ENCODE results near the gene SLC16A3. TPM values are rescaled to one million over a fixed set of nuclear protein-coding genes. Genes with fewer than 3 reads are reported as not detected.
"Not testable (repeated sequence)": the region's sequence is repeated elsewhere in the genome, so short reads cannot be mapped to it uniquely, and the experiment has no call there.

The SLC16A3 gene
- total RNA-seq (2014; rRNA removed) = 497 and 711 TPM in 2 replicates
- 445 TPM for polyA plus RNA-seq (2012)

DNA sequence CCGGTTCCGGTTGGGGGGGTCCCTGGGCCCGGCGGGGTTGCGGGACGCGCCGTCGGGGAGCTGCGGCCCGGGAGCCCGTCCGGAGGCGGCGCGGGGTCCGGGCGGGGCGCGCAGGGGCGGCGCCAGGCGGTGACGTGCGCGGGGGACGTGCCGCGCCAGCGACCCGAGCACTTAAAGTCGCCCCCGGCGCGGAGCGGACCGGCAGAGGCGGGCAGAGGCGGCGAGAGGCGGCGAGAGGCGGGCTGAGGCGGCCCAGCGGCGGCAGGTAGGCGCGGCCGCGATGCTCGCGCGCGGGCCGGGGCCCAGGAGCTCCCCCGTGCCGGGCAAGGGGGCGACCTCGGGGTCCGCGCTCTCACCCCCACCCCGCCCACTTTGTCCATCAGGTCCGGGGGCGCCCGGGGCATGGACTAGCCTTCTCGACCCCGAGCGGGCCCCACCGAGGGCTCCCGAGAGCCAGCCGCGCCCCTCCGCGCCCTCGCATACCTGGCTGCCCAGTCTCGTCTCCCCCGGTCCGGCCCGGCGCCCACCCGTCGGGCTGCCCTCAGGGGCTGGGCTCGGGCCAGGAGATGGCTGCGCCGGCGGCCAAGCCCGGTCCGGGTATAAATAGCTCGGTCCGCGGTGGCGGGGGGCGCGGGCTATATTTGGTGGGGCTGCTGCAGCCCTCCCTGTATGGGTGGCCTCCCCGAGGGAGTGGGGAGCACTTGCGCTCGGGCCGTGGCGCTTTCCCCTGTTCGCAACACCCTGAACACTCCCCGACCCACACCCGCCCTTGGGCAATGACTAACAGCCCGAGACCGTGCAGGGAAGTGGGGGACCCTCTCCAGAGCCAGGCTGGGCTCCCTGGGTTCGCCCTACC is at the start of gene SLC16A3:
Gene SLC16A3, plus strand, starts transcription at position 201 of the 856 bp plus-strand sequence. CDS start 6,967 bp downstream, outside the sequence.
- DNase-seq (ENCODE audit: low read depth) = peak; percentile 67

- no peak for DNase-seq (ENCODE audit: low read depth)
Measured at GRCh38 chr17:82179412-82179811, 49.4 kb upstream of the SLC16A3 start.

DNA sequence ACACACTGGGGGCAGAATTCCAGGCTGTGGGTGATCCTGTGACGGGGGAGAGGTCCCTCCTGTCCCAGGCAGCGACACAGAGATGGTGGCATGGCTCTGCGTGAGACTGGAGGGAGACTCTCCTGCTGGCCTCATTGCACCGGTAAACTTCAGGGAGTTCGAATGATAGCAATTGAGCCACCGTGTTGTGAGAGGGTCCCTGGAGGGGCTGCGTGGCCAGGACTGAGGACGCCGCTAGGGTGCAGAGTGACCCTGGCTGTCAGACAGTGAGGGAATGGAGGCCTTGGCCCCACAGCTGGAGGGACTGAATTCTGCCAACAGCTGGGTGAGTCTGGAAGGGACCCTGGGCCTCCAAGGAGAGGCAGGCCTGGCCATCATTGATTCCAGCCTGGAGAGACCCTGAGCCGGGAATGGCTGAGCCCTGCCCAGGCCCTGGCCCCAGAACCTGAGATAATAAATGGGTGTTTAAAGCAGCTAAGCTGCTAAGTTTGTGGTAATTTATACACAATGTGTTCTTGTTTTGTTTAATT is 48.8 kb upstream of the SLC16A3 start:
- no peak for DNase-seq (ENCODE audit: low read depth)

DNA sequence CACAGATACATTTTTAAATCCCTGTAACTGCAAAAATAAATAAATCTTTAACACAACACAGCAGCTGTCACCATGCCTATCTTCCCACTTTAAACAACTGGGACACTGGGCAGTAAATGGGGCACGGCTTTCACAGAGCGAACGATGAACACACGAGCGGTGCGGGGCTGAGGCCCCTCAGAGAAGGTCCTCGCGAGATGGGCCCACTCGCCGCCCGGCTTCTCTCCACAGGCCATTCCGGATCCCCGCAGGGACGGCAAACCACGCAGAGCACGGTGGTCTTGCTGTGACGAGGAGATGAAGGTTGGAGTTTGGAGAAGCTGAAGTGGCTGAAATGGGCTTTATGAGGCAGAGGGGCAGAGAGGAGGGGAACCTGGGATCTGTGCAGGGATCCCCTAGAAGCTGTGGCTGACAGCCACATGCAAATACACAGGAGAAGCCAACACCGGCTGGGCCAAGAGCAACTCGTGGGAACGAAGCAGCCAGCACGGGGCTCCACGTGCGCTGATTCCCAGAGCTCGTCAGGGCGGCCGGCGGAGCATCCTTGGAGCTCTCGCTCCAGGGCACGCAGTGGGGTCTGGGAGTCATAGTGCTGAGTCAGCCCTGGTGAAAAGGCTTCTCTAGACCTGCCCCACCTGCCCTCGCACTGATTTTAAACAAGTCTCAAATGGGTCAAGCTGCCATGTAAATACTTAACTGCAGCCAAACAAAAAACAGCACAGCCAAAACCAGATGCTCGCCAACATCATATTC is 47.9 kb upstream of the SLC16A3 start:
- no peak for DNase-seq (ENCODE audit: low read depth)

DNA sequence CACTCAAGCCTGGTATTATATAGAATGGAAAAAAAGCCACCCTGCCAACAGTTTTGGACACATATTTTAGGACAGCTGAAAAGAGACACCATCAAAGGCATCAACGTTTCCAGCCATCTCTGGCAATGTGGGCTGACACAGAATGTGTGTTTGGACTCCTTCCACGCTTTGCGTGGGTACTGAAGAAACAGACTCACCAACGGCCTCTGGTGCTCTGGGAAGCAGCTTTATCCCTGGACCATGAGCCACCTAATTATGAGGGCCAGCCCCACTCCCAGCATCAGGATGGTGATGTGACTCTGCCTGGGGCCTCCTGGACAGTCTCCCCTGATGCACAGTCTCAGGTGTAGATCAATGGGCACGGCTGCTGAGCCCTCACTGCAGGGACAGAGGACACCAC is 44.1 kb upstream of the SLC16A3 start:
- DNase-seq (ENCODE audit: low read depth) = no peak

- DNase-seq (ENCODE audit: low read depth) = no peak
Measured at GRCh38 chr17:82186221-82186620, 42.6 kb upstream of the SLC16A3 start.

- DNase-seq (ENCODE audit: low read depth) = no peak
Measured at GRCh38 chr17:82187500-82187899, 41.3 kb upstream of the SLC16A3 start.

DNA sequence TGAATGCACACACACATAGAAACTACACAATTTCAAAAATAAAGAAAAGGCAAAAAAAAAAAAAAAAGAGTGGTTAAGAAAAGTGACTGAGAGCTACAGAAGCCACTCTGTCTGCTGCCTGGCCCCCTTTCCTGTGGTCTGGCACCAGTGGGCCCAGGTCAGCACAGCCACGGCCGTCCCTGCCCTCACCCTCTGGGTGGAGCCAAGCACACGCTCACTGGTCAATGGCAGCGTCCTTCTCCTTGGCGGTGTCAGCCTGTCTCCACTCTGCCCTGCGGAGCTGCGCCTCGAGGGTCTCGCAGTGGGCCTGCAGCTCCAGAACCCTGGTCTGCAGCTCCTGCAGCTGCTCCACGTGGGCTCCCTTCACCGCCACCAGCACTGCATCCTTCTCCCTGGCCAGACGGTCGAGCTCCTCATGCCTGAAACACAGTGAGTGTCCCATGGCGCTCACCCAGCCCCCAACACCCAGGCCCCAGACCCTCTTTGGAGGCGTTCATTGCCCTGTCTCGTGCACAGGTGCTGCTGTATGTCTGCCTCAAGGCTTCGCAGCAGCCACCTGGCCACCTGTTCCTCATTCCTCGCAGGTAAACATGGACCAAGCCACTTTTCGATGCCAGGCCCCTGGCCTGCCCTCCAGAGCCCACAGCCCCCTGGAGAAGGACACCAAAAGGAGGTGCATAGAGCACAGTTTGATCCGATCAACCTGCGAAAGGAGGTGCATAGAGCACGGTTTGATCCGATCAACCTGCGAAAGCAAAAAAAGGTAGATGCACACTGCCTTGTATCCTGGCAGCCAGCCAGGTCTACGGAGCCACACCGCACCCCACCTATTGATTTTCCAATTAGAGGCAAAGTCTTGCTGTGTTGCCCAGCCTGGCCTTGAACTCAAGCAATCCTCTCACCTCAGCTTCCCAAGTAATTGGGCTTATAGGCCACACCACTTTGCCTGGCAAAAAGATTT is 40.6 kb upstream of the SLC16A3 start:
- no peak for DNase-seq (ENCODE audit: low read depth)

DNA sequence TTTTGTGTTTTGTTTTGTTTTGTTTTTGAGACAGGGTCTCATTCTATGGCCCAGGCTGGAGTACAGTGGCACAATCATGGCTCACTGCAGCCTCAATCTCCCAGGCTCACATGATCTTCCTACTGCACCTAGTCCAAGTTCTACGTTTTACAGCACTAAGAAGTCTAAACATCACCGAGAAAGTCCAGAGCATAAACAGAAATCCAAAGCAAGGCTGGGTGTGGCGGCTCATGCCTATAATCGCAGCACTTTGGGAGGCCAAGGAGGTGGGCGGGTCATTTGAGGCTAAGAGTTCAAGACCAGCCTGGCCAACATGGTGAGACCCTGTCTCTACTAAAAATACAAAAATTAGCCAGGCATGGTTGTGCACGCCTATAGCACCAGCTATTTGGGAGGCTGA is 35.8 kb upstream of the SLC16A3 start:
- DNase-seq (ENCODE audit: low read depth) = not testable (repeated sequence)

DNA sequence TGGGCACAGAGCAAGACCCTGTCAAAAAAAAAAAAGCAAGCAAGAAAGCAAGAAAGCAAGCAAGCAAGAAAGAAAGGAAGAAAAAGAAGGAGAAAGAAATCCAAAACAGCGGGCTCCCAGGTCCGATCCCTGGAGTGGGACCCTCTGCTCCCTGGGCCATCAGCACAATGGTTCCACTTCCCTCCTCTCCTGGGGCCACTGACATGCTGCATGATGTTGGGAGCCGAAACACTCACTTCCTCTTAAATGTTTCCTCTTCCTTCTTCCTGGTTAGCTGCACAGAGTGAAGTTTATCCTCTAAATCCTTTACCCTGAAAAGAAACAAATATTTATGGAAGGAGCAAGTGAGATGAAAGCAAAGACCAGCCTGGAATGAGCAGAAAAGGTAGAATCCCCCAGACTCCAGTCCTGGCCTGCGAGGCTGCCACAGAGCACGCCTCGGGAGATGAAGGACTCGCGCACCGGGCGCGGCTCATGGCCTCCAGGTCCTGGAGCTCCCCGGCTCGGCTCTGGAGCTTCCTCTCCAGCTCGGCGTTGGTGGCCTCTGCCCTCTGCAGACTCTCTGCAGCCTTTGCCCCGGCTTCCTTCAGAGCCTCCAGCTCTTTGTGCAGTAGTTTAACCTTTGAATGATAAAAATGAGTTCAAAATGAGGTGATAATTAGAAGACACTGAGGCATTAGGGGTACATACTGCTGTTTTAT is 35.2 kb upstream of the SLC16A3 start:
- DNase-seq (ENCODE audit: low read depth) = no peak

- DNase-seq (ENCODE audit: low read depth) = no peak
Measured at GRCh38 chr17:82194765-82195164, 34.1 kb upstream of the SLC16A3 start.

GRCh38 chr17:82195675-82196672 is 32.9 kb upstream of the SLC16A3 start:
- no peak for DNase-seq (ENCODE audit: low read depth)

- no peak for DNase-seq (ENCODE audit: low read depth)
Measured at GRCh38 chr17:82198092-82198491, 30.8 kb upstream of the SLC16A3 start.

- DNase-seq (ENCODE audit: low read depth) = no peak
Measured at GRCh38 chr17:82199496-82199895, 29.3 kb upstream of the SLC16A3 start.

DNA sequence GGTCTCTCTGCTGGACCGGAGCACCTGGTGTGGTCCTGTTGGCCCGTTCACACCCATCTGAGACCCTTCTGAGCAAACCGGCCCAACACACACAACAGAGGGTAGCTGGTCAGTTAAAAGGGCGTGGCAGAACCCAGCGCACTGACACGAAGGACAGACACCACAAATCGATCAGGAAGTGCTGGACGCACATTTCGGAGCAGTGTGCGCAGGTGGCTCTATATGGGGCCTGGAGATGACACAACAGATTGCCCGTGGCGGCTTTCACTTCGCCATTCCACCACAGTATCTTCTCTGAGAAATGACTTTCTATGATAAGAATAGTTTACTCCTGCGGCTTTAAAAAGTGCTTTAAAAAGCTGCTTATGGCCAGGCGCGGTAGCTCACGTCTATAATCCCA is 28.7 kb upstream of the SLC16A3 start:
- DNase-seq (ENCODE audit: low read depth) = no peak

- no peak for DNase-seq (ENCODE audit: low read depth)
Measured at GRCh38 chr17:82200743-82201497, 27.9 kb upstream of the SLC16A3 start.

DNA sequence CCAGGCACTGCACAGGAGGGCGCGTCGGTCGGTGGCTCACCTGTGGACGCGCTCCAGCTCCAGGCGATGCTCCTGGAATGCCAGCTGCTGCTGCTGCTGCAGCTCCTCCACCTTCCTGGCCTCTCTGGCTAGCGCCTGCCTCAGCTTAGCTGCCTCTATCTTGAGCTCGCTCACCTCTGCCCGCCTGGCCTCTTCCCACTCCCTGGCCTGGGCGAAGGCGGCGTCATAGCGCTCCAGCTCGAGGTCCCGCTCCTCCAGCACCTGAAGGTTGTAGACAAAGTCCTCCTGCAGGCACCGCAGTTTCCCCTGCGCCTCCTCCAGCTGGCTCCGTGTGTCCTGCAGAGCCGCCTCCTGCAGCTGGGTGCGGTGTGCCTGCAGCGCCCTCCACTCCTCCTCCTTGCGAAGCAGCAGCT is 27.3 kb upstream of the SLC16A3 start:
- no peak for DNase-seq (ENCODE audit: low read depth)

DNA sequence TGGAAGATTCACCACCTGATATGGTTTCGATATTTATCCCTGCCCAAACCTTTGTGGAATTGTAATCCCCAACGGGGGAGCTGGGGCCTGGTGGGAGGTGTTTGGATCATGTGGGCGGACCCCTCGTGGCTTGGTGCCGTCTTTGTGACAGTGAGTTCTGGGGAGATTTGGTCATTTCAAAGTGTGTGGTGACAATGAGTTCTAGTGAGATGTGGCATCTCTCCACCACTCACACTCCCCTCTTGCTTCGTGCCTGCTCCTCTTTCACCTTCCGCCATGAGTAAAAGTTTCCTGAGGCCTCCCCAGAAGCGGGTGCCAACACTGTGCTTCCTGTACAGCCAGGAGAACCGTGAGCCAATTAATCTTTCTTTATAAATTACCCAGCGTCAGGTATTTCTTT is 25.9 kb upstream of the SLC16A3 start:
- DNase-seq (ENCODE audit: low read depth) = no peak

GRCh38 chr17:82203920-82204319 is 24.9 kb upstream of the SLC16A3 start:
- no peak for DNase-seq (ENCODE audit: low read depth)

Measured in LHCN-M2 (cell line).